ENCODE data around the gene CCDC197.

GRCh38 chr14:93972618-93973205, 24.4 kb upstream of the CCDC197 start:
- no peak for TF ChIP-seq CTCF (IDR thresholded peaks at IDR 0.05)
- TF ChIP-seq EZH2 (IDR thresholded peaks at IDR 0.05), result no peak

All from neural progenitor cell (in vitro differentiated cells).